ENCODE results near the gene DNAJC5.

GRCh38 chr20:63881451-63882226 lies 13.3 kb upstream of the DNAJC5 start:
- TF ChIP-seq EZH2 (IDR thresholded peaks at IDR 0.05; ENCODE audit: borderline replicate concordance, low read length): no peak
- no peak for TF ChIP-seq CTCF (conservative IDR thresholded peaks at IDR 0.05 in 1 of 2, IDR thresholded peaks at IDR 0.05 in 1 of 2; ENCODE audit: extremely low read depth in 1 of 2, insufficient read depth in 1 of 2, low read depth in 1 of 2, low read length in 2 of 2)

All from mammary epithelial cell (primary cell).